GM06990 (cell line): Measurements from ENCODE around the gene TRHDE.

Experiments
- DNase-seq: peaks from one replicate; pipeline ENCODE4 v3.0.0-alpha.2; 2011; ENCODE audit not compliant: insufficient read length; ENCODE audit errors: extremely low read depth
- H3K27me3 ChIP-seq: replicated peaks from 2 replicates; pipeline ENCODE4 v1.6.0; 2011; ENCODE audit warnings: low read length; ENCODE audit not compliant: control insufficient read depth, insufficient read depth
- H3K36me3 ChIP-seq: 2 replicates; pipeline ENCODE4 v1.5.1; 2011; ENCODE audit warnings: low read length; ENCODE audit not compliant: control insufficient read depth, insufficient read depth
- H3K4me3 ChIP-seq: replicated peaks from 2 replicates; pipeline ENCODE4 v1.5.1; 2011; ENCODE audit warnings: low read depth, mild to moderate bottlenecking, control low read depth, low read length
- CTCF ChIP-seq: IDR thresholded peaks from 2 replicates; pipeline ENCODE4 v1.5.1; 2011; ENCODE audit warnings: low read length, control low read depth, mild to moderate bottlenecking, inconsistent platforms; ENCODE audit not compliant: insufficient read depth, poor library complexity, severe bottlenecking

Gene TRHDE

GRCh38 chr12:72318341-72318740, 46.2 kb downstream of the TRHDE start:
- no peak for DNase-seq
- no peaks in the 10 kb centered on the region for H3K36me3 ChIP-seq
- H3K27me3 ChIP-seq: no peaks in the 10 kb centered on the region
- TF ChIP-seq CTCF: no peak
- H3K4me3 ChIP-seq: no peak overlapping the region

DNA sequence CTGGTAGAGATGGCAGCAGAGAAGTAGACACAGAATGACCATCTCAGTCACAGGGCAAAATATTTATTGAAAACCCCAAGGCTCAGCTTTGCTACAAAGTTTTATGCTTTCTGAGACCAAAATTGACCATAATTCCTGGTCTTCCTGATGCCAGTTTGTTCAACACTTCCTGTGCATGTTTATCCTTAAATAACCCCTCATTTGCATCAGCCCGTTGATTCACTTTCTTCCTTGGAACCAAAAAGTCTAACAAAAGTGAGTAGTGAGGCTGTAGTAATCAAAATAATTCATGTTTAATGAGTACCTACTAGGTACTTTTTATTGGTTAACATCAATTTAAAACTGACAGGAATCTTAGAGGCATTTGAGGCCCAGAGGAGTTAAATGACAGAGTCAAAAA, 51.7 kb downstream of the TRHDE start:
- Histone ChIP-seq H3K27me3 (no peaks in the 10 kb centered on the region), H3K36me3 (no peaks in the 10 kb centered on the region), H3K4me3 (no peak overlapping the region)
- no peak for TF ChIP-seq CTCF
- DNase-seq: no peak

DNA sequence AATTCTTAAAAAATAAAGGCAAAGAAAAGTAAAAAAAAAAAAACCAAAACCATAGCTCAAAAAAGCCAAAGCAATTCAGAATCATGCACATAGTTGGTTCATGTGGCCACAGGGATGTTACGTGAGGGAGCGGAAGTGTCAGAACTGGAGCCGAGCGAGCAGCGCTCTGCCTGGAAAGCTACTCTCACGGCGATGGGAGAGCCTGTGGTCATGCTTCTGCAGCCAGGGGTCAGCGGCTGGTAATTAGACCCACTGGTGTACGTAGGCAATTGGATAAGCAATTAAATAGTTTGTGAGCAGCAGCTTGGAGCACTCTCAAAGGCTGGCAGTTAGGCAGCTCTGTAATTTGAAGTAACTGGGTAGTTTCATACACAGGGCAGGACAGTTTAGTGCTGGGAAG, 58.1 kb downstream of the TRHDE start:
- no peak for TF ChIP-seq CTCF
- Histone ChIP-seq H3K4me3 (no peak overlapping the region), H3K36me3 (no peaks in the 10 kb centered on the region), H3K27me3 (no peaks in the 10 kb centered on the region)
- DNase-seq: no peak

GRCh38 chr12:72330784-72331183, 58.6 kb downstream of the TRHDE start:
- Histone ChIP-seq H3K4me3 (no peak overlapping the region), H3K27me3 (no peaks in the 10 kb centered on the region), H3K36me3 (no peaks in the 10 kb centered on the region)
- DNase-seq: no peak
- TF ChIP-seq CTCF: no peak

- no peak for DNase-seq
- Histone ChIP-seq H3K27me3 (no peaks in the 10 kb centered on the region), H3K36me3 (no peaks in the 10 kb centered on the region), H3K4me3 (no peak overlapping the region)
- TF ChIP-seq CTCF: no peak
Observed at GRCh38 chr12:72337382-72337781, 65.2 kb downstream of the TRHDE start.

- Histone ChIP-seq H3K4me3 (no peak overlapping the region), H3K27me3 (no peaks in the 10 kb centered on the region), H3K36me3 (no peaks in the 10 kb centered on the region)
- no peak for TF ChIP-seq CTCF
- DNase-seq: no peak
Observed at GRCh38 chr12:72337946-72338345, 65.8 kb downstream of the TRHDE start.
